Measurements from ENCODE around the gene LRRC4B.

Gene LRRC4B

DNA sequence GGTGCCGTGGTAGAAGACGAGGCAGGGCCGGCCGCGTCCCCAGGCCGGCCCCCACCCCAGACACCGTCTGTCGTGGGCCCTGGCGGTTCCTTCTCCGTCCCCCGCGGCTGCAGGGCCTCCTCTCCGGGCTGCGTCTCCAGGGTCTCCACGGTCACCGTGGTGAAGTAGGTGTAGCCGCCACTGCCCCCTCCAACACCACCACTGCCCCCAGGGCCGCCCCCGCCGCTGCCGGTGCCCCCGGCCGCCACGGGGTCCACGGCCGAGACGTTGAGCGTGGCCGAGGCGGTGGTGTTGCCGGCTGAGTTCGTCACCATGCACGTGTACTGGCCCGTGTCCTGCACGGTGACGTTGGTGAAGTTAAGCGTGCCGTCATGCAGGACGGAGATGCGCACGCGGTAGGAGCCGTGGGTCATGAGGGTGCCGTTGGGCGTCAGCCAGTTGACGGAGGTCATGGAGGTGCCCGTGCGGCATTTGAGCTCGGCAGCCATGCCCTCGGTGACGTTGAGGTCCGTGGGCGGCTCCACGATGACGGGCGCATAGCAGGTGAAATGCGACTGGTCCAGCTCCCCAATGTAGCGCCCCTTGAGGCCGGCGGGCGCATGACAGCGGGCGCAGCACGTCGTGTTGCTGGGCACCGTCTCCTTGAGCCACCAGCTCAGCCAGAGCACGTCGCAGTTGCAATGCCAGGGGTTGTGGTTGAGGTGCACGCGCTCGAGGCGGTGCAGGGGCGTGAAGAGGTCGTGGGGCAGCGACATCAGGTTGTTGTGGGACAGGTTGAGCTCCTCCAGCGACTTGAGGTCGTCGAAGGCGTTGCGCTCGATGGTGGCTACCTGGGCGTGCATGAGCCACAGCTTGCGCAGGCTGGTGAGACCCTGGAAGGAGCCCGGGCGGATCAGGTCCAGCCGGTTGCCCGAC, 49.9 kb downstream of the LRRC4B start:
- no peak for DNase-seq

DNA sequence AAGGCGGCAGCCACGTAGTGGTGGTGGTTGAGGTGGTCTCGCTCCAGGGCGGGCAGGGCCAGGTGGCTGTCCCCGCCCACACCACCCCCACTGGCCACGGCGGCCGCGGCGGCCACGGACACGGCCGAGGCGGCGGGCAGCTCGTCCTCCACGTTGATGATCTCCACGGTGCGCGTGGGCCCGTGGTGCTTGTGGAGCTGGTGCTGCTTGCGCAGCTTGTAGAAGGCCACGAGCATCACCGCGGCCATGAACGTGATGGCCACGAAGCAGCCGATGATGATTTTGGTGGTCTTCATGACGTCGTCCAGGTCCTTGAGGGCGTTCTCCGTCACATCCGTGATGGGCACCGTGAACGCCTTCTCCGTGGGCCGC, 50.5 kb downstream of the LRRC4B start:
- no peak for DNase-seq

DNA sequence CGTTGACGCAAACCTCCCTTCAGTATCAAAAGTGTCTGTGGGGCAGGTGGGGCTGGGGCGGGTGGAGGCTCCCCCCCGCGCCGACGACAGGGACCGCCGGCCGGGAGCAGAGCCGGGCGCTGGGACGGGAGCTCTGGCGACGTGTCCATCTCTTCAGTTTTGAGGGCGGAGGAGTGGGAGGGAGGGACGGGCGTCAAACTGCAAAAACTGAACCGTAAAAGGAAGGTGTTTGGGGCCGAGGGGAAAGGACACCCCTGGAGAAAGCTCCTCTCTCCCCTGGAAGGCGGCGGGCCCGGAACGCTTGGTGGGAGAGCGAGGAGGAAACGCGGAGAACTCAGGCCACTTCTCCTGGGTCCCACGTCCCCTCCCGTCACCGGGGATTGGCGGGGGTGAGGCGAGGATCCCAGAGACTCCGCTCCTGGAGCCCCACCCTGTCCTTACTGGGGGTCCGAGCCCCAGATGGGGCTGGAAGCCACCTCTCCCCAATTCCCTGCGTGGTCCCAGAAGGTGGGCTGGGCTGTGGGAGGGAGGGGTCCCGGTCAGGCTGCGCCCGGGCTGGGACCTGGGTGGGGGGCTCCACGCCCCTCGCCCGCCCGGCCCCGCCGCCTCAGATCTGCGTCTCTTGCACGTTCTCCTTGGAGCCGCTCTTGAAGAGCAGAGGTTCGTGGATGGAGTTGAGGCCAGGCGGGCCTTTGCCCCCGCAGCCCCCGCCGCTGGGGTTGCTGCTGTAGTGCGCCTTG, 51.1 kb downstream of the LRRC4B start:
- no peak for DNase-seq

DNA sequence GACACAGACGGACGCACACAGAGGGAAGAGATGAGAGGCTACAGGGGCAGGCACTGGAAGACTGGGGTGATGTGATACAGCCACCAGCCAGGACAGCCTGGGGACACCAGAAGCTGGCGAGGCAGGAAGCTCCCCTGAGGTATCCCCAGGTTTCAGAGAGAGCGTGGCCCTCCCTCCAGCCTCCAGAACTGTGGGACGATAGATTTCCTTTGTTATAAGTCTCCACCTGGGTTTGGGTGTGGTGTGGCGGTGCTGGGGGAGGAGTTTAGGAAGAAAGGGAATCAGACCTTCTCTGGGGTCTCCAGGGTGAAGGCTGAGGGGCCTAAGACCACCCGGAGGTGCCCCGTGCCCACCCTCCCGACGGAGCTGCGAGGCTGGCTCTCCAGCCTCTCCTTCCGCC, 51.8 kb downstream of the LRRC4B start:
- no peak for DNase-seq

DNA sequence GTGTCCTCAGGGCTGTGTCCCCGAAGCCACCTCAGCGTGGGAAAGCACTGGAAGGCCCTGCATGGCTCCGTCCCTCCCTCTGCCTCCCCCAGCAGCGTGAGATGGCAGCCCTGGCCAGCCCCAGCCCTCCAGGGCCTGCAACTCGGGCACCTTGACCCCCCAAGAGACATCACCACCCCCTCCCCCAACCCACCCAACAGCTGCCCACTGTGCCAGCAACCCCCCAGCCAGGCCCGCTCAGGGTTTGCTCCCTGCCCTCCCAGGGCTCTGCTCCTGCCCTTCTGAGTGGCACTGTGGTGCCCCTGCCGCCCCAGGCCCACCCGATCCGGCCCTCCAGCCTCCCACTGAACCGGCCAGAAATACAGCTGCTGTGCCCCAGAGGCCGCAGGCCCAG, 53.1 kb downstream of the LRRC4B start:
- no peak for DNase-seq

DNA sequence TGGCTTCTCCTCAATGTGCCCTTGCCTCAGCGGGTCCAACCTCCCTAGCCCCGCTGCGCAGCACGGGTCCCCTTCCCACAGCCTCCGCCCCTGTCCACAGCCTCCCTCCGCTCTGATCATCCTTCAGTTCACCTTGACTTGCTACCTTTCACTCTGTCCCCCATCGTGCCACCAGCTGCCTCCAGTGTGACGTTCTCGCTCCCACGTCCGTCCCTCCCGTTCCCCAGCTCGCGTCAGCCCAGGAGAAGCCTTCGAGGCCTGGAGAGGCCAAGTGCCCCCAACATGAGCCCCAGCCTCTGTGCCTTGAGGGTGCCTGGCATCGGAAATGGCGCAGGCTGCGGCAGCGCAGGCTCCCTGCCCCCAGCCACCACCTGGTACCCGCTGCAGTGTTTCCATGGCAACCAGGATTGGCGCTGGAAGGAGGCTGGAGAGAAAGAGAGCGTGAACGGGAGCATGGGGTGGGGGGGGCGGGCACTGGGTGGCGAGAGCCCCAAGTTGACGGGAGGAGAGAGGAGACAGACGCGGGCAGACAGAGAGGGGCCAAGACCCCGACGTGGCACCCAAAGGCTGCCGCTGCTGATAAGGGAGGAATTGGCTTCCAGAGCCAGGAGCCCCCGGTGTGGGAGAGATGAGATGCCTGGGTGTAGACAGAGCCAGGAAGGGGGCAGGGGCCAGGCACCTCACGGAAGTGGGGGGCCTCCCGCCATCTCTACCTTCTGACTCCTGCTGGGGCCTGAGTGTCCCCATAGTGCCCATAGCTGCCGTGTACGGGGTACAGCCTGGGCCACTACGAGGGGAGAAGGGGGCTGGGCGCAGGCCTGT, 53.7 kb downstream of the LRRC4B start:
- no peak for DNase-seq

DNA sequence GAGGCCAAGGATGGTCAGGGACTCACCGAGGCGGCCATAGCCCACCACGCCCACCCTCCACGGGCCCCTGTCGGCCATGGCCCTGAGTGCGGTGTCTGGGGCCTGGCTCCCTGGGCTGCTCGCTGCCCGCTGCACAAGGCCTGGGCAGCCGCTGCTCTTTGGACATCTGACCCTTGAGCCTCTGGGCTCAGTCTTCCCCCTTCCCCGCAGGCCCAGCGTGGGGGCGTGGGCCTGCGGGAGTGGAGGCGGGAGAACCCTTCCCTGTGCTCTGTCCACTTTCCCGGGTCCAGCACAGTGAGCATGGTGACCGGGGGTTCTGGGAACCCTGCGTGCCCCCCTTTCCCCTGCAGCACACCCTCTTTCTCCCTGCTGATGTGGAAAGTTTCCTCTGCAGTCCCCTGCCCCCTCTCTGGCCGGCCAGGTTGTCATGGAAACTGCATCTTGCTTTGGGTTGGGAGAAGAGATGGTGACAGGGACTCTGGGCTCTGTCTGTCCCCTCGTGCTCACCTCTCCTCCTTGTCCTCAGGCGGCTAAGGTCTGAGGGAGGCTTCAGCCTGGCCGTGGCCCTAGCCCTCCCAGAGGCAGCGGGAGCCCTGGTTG, 54.4 kb downstream of the LRRC4B start, which contains the start of gene ASPDH:
TSS of gene ASPDH (minus strand) at position 168 of the 600 bp plus-strand sequence. CDS start at position 78, 90 bp downstream.
- no peak for DNase-seq

DNA sequence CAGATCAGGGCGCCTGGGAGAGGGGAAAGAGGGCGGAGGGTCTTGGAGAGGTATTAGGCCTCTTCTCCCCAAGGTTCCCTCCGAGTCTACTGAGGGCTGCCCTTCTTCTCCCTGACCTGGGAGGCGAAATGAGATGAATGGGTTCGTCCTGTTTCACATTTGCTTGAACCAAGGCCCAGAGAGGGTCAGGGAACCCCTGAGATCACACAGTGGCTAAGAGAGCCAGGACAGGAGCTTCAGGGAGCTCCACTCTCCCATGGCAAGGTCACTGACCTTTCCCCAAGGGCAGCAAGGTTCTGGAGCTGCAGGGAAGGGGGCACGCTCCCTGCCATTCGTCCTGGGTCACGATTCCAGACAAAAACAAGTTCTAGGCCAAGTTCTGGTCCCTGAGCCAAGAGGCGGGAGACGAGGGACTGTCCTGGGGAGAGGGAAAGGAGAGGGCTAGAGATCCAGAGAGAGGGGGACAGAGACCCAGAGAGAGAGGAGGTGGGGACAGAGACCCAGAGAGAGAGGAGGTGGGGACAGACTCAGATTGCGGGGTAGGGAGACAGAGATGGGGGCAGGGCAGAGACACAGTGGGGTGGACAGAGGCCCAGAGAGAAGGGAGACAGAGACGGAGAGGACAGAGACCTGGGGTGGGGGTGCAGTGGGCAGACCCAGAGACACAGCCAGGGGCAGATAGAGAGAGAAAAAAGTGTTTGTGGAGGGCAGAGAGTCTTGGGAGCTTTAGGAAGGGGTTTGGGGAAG, 55.1 kb downstream of the LRRC4B start:
- DNase-seq, result no peak

DNA sequence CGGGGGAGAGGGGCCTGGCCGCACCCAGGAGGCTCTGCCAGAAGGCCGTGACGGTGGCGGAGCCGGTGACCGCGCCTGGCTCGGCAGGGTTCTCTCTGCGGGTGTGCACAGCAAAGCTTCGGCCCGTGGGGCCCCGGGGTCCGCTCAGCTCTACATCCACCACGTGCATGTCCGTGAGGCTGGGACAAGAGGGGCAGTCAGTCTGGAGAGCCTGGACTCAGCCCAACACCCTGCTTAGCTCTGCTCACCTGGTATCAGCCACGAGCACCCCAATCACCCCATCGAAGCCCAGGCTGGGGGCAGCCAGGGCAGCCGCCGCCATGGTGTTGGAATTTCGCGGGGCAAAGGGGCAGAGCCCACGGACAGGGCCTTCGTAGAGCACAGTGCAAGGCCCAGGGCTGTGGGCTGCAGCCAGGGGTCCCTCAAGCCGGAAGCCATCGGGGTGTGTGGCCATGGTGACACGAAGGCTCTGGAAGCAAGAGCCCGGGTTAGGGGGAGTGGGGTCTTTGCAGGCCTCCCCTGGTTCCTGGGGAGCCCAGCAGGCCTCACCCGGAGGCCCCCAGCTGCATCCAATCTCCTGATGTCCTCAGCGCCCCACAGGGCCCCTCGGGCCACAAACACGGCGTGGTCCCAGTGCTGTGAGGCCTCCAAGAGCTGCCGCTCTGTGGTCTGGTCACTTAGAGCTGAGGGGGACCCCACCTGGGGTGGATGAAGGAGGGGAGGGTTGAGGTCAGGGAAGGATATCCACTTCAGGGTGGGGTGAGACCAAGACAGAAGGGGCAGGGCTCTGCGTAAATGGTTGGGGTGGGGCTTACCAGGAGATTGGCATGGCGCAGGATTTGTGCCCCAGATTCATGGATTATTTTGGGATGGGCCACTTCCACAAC, 55.9 kb downstream of the LRRC4B start:
- DNase-seq, result no peak

DNA sequence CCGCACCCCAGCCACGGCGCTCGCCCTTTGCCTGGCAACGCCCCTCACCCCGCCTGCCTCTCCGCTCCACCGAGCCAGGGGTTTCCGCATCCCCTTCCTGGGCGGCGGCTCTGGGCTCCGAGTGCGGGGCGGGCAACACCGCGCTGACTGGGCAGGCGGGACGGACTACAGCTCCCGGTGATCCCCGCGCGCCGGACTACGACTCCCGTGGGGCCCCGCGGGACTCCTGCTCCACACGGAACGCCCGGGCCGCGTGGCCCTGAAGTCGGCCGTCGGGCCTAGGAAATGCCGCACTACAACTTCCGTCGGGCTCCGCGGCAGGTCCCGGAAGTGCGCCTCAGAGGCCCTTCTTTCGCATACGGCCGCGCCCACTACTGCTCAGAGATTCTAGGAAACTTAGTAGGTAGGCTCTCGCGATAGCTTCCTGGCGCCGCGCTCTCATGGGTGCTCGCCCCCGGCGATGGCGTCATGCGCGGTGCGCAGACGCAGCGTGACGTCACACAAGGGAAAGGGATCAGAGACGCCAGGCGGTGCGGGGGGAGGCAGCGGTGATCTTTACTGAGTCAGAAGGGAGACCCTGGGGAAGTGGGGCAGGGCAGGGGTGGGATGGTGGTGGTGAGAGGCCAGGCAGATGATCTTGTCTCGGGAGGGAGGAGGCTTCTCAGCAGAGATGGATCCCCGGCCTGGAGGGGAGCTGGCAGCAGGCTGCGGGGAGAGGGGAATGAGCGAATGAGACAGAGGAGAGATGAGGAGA, 57.0 kb downstream of the LRRC4B start, which contains the start of gene JOSD2:
TSS of gene JOSD2 (minus strand) at position 123 of the 754 bp plus-strand sequence. CDS start 760 bp downstream, outside the sequence.
- DNase-seq, result peak; percentile 99 to 100 (median 100)

DNA sequence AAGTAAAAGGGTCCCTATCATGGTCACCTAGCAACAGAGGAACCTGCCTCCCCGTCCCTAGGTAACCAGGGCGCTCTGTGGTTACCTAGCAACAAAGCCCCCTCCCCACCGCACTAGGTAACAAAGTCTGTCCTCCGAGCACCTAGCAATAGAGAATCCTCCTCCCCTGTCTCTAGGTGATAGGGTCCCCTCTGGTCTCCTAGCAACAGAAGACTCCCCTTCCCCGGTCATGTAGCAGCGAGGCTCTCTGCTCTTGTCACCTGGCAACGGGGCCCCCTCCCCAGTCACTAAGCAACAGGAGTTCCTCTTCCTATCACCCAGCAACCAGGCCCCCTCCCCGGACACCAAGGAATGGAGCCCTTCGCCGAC, 57.6 kb downstream of the LRRC4B start:
- DNase-seq, result no peak

DNA sequence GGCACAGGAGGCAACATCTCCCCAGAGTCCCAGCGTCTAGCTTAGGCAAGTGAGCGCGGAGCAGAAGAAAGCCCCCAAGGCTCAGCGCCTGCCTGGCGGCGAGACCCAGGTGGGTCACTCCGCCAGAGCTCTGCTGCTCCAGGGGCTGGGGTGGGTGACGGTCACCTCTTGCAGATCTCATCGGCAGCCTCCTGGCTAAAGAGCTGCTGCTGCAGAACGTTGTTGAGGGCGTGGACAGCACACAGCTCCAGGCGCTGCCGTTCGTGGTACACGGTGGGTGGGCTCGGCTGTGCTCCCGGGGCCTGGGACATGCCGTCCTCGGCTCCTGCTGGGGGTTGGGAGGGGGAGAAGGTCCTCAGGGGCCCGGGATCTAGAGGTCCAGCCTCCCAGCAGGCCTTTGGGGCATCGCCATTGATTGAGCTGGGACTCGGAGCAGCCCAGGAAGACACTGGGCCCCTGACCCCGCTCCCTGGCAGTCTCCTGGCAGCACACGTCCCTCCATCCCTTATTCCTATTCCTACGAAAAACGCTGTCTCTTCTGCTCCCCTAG, 58.0 kb downstream of the LRRC4B start:
- DNase-seq, result no peak

DNA sequence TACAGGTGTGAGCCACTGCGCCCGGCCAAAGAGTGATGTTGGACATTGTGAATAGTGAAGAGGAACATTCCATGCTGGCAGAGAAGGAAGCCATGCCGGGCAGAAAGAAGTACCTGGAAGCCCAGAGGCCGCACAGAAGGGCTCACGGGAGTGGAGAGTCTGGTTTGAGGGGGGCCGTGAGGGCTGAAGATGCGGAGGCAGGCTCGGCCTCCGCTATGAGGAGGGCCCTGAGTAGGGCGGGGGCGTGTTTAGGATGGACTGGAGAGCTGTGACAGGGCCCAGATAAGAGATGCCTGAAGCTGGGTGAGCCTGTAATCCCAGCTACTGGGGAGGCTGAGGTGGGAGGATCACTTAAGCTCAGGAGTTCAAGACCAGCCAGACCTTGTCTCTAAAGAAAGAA, 58.9 kb downstream of the LRRC4B start:
- no peak for DNase-seq

DNA sequence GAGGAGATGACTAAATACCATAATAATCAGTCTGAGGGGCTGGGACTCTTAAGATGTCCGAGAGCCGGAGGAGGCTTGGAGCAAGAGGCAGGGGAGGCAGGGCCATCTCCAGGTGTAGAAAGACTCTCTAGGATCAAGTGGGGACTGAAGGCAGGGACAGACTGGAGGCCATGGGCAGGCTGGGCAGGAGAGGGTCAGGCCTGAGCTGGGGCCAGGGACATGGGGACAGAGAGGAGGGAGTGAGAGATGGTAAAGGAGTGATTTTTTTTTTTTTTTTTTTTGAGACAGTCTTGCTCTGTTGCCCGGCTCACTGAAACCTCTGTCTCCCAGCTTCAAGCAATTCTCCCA, 59.4 kb downstream of the LRRC4B start:
- DNase-seq, result no peak

DNA sequence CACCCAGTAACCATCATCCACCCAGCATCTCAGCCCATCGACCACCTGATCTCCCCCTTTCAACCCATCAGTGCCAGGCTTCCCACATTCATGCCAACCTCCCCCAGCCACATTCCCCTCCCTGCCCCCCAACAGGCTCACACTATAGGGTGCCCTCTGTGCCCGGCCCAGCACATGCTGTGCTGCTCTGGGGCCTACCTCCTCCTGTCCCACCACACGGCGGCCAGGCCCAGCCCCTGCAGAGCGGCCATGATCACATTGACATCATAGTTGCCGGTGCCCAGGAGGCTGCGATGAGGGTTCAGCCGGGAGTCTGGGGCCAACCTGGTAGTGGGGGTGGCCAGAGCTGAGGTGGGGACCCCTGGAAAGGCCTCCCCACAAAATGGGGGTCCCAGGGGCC, 60.9 kb downstream of the LRRC4B start:
- DNase-seq, result no peak

DNA sequence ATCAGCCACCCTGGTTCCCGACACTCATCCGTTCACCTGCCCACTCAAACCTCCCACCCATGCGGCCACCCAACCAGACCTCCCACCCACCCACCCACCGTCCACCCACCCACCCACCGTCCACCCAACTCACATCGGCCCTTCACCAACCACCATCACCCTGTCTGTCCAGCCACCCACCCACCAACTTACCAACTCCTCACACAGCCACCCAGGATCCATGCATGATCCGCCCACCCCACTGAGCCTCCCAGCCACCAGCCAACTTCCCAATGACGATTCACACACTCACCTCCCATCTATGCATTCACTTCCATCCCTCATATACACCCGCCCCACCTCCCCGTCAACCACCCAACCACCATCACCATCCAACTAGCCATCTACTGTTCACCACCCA, 61.5 kb downstream of the LRRC4B start:
- no peak for DNase-seq

DNA sequence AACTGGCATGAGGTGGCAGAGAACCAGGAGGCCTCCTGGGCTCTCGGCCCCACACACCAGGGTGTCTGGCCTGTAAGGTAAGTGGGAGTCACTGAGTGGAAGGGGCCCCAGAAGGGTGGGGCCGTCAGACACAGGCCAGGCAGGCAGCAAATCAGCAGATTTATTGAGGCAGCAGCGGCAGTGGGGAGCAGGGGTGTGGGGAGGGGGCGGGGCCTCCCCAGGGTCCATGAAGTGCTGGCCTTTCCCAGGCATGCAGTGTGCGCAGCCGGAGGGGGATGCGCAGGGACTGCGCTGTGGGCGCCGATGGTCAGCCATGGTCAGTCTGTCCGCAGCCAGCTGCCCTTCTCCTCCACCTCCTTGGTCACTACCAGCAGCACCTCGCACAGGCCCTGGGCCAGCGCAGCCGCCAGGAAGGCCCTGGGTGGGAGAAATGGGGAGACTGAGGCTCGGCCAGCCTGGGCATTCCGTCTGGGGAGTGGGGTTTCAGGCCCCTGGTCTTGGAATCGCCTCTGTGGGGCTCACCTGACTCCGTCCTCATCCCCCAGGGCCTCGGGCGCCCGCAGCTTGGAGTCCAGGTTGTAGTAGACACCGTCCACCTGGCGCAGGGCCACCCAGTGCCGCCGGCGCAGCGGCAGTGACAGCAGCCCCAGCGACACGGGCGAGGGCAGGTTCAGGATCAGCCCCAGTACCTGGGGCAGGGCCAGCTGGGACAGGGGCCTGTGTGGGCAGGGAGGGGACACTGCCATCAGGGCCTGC, 62.2 kb downstream of the LRRC4B start:
- DNase-seq, result no peak

DNA sequence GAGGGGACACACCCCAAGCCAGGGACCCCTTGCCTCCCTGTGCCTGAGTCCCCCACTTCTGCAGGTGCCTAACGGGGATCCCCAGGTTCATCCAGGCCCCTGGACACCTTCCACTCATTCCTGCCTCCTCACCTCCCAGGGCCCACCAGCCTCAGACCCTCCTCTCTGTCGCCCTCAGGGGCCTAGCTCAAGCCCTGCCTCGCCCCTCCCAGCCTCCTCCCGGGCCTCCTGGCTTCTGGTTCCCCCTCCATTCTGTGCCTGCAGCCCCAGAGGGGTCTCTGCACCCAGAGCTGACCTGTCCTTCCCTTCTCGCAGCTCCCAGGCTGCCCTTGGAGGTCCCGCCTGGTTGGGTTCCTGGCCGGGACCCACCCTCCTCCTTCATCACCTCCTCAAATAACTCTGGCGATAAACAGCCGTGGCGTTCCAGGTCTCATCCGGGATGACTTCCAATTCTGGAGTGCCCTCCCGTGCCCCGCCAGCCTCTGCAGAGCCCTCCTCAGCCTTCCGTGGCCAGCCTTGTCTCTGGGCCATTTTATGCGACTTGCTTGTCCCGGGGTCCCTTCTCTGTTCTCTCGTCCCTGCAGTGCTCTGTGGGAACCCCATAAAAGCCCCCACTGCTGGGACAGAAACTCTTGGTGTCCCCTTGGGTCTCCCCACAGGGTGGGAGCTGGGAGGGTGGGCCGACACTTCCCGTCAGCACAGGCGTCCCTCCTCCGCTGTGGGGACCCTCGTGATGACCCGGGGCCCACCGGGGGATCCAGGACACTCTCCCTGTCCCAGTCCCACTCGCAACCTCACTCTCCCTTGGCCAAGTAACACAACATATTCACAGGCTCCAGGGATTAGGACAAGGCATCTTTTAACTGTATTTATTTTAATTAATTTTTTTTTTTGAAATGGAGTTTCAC, 66.4 kb downstream of the LRRC4B start:
- DNase-seq, result no peak

Measured in suppressor macrophage (primary cell).